GM13976 (cell line): Measurements from ENCODE around the gene CRYGB.
"Not testable (repeated sequence)": the region's sequence is repeated elsewhere in the genome, so short reads cannot be mapped to it uniquely, and the experiment has no call there.

Source experiments
- DNase-seq: peaks from one replicate; pipeline ENCODE4 v3.0.0; 2012; ENCODE audit warnings: low spot score
- CTCF ChIP-seq: IDR thresholded peaks from 2 replicates; pipeline ENCODE4 v1.5.1; 2012; ENCODE audit warnings: borderline replicate concordance, mild to moderate bottlenecking; ENCODE audit not compliant: insufficient read depth; ENCODE audit errors: extremely low read depth, missing control alignments, control extremely low read depth
- in situ Hi-C: fragments of 300-500 bp; cut with MboI; formaldehyde crosslinking; loops from one replicate; pipeline ENCODE4 v1.12.0; 2022; ENCODE audit warnings: low sequenced_read_pairs, mixed read lengths, inconsistent platforms; ENCODE audit not compliant: unreplicated experiment

Gene CRYGB

DNA sequence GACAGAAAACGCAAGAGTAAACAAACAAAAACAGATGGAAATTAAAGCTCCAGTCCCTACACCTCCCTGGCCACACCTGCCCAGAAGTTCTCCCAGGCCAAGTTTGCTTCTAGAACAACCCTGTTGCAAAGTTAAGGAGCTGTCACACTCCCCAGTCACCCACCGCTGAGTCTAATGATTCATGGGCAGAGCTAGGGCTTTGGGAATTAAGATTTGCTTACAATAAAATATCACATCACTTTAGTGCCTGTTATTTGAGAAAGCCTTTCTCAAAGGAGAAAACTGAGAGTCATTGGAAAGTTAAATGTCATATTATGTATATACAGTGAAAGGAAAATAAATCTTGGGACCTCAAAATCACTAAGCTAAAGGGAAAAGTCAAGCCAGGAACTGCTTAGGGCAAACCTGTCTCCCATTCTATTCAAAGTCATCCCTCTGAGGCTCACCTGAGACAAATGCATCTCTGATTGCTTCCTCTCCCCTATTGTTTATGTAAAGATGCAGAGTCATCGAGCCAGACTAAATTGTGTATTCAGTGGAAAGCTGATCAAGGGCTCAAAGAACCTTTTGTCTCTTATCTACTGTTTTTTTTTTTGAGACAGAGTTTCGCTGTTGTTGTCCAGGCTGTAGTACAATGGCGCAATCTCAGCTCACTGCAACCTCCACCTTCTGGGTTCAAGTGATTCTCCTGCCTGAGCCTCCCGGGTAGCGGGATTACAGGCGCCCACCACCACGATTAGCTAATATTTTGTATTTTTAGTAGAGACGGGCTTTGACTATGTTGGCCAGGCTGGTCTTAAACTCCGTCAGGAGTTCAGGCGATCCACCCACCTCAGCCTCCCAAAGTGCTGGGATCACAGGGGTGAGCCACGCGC lies 2.8 kb downstream of the CRYGB start:
- in situ Hi-C loops, result no loop called here
- no peak for TF ChIP-seq CTCF
- no peak for DNase-seq

- DNase-seq, result no peak
- no peak for TF ChIP-seq CTCF
- in situ Hi-C loops, result no loop called here
Measured at GRCh38 chr2:208142240-208142924, 3.6 kb downstream of the CRYGB start.

DNA sequence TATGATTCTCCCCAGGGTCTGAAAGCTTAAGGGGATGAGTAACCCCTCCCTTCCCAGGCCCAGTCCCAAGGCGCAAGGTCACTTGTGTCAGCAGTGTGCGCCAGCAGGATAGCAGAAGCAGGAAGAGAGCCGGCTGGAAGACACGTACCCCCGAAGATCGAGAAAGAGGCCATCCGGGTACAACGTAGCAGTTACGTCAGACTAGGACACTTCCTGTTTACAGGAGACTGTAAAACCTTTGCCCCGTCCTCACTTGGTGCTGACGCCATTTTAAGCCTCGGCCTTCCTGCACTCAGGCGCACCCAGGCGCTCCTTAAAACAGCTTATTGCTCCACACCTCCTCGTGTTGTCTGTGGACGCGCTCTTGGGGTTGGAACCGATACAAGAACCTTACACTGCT lies 6.5 kb downstream of the CRYGB start:
- TF ChIP-seq CTCF, result no peak
- DNase-seq, result no peak
- in situ Hi-C loops, result no loop called here

GRCh38 chr2:208138334-208138733 lies 7.6 kb downstream of the CRYGB start:
- DNase-seq, in situ Hi-C loops: not testable (repeated sequence)

DNA sequence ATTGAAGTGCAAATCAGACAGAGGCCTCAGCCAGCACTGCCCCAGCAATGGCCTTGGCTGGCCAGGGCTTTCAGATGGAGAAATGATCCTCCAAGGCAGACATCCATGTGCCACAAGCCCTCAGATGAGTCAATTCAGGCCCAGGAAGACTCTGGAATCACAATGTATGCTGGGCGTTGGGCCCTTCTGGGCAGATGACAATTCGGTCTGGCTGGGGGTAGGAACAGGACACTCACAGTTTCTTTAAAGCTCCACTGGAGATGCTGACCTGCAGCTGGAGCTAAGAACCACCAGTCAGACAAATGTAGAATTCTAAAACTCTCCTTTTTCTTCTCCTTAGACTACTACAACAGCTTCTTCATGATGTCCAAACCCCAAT lies 9.3 kb downstream of the CRYGB start:
- no peak for DNase-seq
- in situ Hi-C loops, result no loop called here
- TF ChIP-seq CTCF, result no peak

DNA sequence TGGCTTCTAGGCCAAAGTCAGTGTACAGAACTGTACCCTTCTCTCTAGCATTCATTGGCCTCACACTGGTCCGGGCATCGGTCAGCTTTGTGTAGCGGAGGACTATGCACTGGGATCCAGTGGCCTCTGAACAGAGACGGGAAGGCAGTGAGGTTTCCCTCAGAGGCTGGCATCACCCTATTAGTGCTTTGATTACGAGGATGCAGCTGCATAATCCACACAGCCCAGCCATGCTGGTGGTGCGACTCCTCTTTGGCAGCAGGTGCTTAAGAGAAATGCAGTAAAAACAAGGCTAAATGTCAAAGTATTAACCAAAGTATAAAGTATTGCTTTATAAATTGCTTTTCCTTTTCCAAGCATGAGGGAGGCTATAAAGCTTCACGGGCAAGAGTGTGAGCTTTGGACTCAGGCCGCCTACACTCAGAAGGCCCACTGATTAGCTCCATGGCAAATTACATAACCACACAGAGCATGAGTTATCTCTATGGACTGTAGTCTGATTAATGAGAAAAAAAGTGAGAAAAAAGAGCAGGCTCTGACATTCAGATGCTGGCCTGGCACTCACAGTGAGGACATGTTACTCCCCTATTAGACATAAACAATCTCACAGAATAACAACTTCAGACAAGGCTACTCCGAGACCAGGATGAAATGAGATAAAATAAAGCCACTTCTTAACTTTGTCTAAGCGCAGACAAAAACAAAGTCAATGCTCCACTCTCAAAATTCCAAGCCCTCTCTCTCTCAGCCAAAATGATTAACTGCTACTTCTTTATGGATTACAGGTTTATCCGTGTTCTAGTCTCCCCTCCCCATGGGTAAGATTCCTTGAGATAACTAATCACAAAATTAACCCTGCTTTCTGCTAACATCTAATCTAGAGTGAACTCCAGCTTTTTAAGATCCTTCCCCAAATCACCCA lies 9.9 kb downstream of the CRYGB start:
- TF ChIP-seq CTCF, result no peak
- in situ Hi-C loops, result no loop called here
- DNase-seq, result no peak

DNA sequence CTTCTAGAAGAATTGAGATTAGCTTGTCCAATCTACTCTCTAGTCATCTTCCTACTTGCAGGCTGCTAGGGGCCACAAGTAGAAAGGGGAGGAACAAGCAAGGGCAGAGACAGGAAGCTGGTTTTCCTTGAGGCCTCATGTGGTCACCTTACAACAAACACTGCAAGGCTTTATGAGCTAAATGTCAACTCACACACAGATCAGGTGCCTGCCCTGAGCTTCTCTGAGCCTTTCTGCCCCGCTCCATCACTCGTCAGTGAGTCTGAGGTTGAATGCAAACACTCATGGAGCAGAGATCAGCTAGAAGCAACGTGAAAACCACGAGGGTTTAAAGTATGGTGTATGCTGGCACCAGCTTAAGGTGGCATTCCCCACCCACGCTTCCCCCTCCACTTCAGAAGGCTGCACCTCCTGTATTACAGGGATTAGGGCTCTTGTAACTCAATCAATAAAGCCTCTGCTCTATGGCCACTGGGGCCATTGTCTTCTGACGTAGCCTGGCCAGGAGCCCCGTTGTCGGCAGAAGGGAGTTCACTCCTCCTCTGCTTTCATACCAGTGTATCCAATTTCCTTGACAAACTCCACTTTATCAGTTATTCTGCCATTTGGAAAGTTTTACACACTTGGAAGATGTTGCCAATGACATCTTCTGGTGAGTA lies 10.9 kb downstream of the CRYGB start:
- in situ Hi-C loops, result no loop called here
- no peak for DNase-seq
- no peak for TF ChIP-seq CTCF
